ENCODE data around the gene CLASP1.

DNA sequence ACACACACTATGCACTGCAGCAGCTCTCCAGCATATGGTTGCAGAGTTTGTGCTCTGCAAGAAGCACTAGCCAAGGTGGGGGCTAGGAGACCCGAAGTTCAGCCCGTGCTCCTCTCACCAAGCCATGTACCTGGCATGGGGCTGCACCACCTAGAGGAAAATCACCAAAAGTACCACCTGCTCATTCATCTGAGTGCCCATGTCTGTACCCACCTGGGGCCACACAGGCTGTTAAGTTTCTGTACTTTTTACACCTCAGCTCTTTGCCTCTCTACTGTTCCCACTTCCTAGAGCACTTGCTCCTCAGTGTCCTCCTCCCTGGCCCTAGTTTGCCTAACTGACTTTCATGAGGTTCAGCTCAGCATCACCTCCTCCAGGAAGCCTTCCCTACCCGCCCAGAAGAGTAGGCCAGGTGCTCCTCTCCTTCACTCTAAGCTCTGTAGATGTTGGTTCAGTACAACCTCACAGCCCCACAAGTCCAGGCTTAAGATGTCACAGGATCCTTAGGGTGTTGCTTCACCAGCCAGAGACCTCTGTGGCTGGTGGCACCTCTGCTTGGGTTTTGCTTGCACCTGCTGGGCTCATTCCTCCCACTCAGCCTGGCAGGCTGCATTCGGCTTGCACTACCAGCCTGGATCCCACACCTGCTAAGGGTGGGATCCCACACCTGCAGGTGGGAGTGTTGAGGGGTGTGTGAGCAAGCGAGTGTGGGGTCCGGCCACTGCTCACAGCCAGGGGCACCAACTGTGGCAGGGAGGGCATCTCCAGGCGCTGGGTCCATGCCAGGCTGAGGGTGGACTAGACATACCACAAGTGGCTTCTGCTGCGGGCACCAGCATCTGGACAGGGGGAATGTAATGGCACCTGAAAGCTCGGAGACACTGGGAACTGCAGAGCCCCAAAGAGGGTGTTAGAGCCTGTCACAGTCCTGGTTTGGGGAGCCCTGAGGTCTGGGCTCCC, 354.1 kb downstream of the CLASP1 start:
- no peak for TF ChIP-seq POLR2AphosphoS5 (IDR thresholded peaks at IDR 0.05; ENCODE audit: low read depth, low read length)
- TF ChIP-seq POLR2A (IDR thresholded peaks at IDR 0.05; ENCODE audit: low read depth, low read length) = no peak
- TF ChIP-seq TAF1 (IDR thresholded peaks at IDR 0.05; ENCODE audit: low read depth, low read length) = no peak
- no peak for TF ChIP-seq SPI1 (IDR thresholded peaks at IDR 0.05; ENCODE audit: low read depth, low read length)
- no peak for TF ChIP-seq POU2F2 (IDR thresholded peaks at IDR 0.05; ENCODE audit: low read depth, low read length)
- TF ChIP-seq PAX5 (IDR thresholded peaks at IDR 0.05; ENCODE audit: insufficient read depth, low read length, severe bottlenecking) = no peak

Measured in GM12891 (cell line).